Umbilical cord (tissue), 2 donors: ENCODE results near the gene ARHGEF26. TPM values are rescaled to one million over a fixed set of nuclear protein-coding genes. Genes with fewer than 3 reads are reported as not detected.
A peak's percentile ranks its signal among the peaks of the same experiment; 100 is the strongest.
"Not testable (repeated sequence)": the region's sequence is repeated elsewhere in the genome, so short reads cannot be mapped to it uniquely, and the experiment has no call there.

Experiments
- DNase-seq: peaks from one replicate; pipeline ENCODE4 v3.0.0-alpha.2; 2015; ENCODE audit warnings: low spot score
- total RNA-seq: library from RNA; depleted of rRNA; stranded (reverse); fragments of >200 nt; gene quantifications from one replicate; pipeline ENCODE4 v1.2.3, GENCODE V29; 2014; ENCODE audit warnings: low replicate concordance; ENCODE audit not compliant: insufficient read depth

Gene ARHGEF26
- total RNA-seq: 26.5 TPM

DNA sequence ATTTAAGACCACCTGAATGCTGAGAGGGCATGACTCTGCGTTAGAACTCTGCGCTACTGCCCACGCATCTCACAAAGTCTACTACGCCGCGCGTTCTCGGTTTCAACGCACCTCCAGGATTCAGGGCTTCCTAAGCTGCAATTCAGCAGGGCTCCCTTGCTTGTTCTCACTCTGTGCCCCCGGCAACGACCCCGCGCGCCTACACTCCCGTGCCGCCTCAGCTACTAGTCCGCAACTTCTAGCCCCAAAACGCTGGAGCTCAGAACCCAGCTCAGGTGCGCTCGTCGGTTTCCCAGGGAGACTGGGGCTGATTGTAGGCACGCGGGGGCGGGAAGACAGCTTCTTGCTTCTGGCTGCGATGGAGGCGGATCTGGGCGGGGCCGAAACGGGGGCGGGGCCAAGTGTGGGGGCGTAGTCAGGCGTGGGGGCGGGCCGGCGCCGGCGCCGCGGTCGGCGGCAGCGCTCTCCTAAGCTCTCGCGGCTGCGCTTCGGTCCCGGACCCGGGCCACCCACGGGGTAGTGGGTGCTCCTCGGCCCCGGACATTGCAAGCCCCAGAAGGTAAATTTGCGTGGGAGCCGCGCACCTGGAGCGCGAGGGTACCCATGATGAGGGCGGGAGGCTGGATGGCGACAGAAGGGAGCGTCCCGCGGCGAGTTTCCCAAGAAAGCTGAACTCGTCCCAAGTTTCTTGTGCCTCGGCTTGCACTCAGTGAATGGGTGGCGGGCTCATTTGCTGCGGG is at the start of gene ARHGEF26:
ARHGEF26 (plus strand) TSS at position 430 of the 740 bp plus-strand sequence. CDS start 603 bp downstream, outside the sequence.
- DNase-seq: peak; percentile 87

GRCh38 chr3:154074966-154075365 is 46.2 kb upstream of the ARHGEF26 start:
- DNase-seq: no peak

- DNase-seq: no peak
Measured at GRCh38 chr3:154078672-154079071, 42.5 kb upstream of the ARHGEF26 start.

DNA sequence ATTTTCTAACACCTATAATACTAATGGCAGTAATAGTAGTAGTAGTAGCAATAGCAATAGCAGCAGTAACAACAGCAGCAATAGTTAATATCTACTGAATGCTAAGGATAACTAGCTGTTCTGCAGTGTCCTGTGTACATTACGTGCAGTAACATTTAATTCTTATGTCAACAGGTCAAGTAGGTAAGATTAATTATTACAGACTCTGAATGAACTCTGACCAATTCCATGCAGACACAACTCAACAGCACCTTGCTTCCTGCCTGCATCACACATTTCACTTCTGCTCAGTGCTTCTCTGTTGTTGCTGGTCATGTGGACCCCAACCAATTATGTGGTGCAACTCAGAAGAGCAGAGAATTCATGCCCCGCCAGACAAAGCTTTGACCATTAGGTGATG is 39.9 kb upstream of the ARHGEF26 start:
- no peak for DNase-seq

DNA sequence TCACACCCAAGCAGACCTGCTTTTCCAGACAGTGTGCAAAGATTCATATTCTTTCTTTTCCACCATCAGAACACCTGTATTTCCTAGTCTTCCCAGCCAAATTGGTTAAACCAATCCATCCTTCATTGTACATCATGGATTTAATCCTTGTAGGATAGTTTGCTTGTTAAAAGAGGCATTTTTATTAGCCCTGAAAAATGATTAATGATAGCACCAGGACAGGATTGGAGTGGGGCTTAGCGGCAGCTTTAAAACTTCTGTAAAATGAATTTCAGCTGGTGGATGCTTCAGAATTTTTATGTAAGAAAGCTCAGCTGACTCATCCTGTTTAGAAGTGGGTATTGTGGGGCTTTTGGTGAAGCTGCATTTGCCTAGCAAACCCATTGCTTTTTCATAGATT is 36.1 kb upstream of the ARHGEF26 start:
- DNase-seq: peak; percentile 91

DNA sequence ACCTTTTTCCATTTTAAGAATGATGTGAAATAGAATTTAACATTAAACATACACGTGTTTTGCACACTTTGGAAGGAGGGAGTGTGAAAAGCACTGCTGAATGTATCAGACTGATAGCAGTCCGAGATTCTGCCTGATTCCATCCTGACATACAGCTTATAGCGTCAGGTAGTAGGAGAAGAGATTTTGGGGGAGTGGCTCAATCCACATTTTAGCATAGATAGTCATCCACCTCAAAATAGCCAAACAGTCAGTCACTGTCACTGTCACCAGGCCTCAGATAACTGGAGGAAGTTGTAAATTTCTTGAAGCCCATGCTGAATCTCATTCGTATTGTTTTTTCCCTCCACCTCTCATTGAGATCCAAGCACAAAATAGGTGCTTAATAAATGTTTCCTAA is 35.4 kb upstream of the ARHGEF26 start:
- DNase-seq: peak; percentile 20

GRCh38 chr3:154086286-154086685 is 34.9 kb upstream of the ARHGEF26 start:
- DNase-seq: no peak

DNA sequence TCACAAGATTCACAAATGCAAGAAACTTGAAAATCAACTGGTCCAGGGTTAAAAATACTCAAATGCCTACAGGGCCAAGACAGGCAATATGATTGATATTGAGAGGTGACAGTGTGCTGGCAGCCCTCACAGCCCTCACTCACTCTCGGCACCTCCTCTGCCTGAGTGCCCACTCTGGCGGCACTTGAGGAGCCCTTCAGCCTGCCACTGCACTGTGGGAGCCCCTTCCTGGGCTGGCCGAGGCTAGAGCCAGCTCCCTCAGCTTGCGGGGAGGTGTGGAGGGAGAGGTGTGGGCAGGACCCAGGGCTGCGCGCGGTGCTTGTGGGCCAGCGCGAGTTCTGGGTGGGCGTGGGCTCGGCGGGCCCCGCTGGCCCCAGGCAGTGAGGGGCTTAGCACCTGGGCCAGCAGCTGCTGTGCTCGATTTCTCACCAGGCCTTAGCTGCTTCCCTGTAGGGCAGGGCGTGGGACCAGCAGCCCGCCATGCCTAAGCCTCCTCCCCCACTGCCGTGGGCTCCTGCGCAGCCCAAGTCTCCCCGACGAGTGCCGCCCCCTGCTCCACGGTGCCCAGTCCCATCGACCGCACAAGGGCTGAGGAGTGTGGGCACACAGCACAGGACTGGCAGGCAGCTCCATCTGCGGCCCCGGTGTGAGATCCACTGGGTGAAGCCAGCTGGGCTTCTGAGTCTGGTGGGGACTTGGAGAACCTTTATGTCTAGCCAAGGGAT is 33.3 kb upstream of the ARHGEF26 start:
- DNase-seq: not testable (repeated sequence)

- peak; percentile 41 for DNase-seq
Measured at GRCh38 chr3:154089421-154090420, 31.5 kb upstream of the ARHGEF26 start.

- no peak for DNase-seq
Measured at GRCh38 chr3:154094051-154094450, 27.1 kb upstream of the ARHGEF26 start.

GRCh38 chr3:154095832-154096421 is 25.3 kb upstream of the ARHGEF26 start:
- DNase-seq: peak; percentile 50

GRCh38 chr3:154098376-154098775 is 22.8 kb upstream of the ARHGEF26 start:
- DNase-seq: no peak

- DNase-seq: no peak
Measured at GRCh38 chr3:154100556-154100955, 20.6 kb upstream of the ARHGEF26 start.

- DNase-seq: no peak
Measured at GRCh38 chr3:154101250-154101649, 19.9 kb upstream of the ARHGEF26 start.

DNA sequence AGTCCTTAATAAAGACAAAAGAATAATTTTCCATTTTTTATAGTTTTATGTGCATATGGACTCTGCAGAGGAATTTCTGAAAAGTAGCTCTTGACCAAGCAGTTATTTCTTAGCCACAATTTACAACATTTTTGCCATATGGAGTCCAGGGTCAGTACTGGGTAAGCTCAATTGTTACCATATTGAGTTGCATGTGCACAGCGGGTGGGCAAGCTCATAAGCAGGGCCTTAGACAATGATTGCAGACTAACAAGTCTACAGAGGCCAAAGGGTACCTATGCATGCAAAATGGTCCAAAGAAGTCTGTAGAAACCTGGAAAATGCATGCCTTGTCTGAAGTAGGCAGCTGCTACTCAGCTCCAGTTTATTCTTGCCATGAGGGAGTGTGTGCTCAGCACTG is 19.0 kb upstream of the ARHGEF26 start:
- no peak for DNase-seq

GRCh38 chr3:154105218-154105975 is 15.8 kb upstream of the ARHGEF26 start:
- DNase-seq: peak; percentile 15

DNA sequence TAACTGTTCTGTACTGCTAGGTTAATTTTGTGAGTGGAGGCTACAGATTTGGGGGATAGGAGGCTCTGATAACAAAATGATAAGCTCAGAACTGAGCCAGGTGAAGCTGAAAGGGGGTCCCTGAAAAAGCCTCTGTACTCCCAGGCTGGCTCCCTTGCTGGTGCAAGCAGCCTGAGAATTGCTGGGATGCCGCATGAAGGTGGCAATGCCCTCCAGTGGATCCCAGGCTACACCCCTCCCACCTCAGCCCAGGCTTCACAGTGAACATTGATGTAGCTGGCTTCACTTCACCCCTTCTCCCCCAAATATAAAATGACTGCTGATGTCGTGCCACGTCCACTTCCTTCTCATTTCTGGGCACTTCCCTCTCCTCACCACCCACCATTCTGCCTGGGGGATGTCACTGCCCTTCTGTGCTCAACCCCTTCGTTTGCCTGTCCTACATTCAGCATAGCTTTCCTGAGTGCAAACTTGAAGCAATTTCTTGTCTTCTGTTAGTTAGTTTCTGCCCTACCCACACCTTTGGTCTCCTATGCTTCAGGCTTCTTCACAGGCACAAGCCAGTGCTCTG is 9.7 kb upstream of the ARHGEF26 start:
- no peak for DNase-seq

DNA sequence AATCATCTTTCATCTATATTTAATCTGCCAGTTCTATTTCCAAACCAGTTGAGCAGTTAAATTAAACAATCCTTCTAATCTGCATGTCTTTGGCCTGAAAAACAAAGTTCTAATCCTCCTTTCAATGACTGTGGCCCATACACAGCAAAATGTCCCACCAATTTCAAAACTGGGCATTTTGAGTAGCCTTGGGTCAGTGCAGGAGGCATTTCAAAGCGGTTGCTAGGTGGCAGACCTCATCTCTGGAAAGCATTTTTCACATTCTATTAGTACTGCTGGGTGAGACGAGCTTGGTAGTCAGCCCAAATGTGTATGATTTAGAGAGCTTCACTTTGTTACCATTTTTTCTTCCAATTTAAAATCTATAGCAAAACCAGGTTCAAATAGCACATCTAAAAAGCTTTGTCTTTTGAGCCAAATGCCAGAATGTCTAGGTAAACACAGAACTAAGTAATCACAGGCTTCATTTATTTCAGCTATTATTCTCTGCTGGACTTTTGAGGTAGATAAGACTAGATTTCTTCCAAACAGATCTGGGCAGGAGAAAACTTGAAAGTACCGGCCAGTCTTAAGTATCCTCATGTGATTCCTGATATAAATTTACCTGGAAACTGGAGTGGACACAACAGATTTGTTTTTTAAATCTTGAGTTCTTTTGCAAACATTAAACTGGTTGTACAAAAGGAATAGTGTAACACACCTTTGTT is 8.9 kb upstream of the ARHGEF26 start:
- DNase-seq: no peak

- no peak for DNase-seq
Measured at GRCh38 chr3:154113609-154114008, 7.6 kb upstream of the ARHGEF26 start.

DNA sequence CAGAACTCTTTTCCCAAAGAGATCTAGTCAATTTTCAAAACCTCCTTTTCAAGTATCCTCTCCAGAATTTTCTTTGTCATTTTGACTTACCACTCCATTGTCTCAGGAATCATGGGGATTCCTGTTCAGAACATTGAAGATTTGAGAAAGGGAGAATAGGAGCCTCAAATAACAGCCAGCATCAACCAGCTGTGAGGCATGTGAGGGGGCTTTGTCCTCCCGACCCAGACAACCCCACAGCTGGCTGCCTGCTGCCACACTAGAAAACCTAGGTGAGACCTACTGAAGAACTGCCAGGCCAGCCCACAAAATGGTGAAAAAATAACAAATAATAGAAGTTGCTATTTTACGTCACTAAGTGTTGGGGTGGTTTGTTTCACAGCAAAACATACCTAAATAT is 5.9 kb upstream of the ARHGEF26 start:
- DNase-seq: no peak
